NB4 (cell line): ENCODE measurements around the gene NACC2.

Experiments used
- POLR2A ChIP-seq: IDR thresholded peaks from 2 replicates; pipeline ENCODE4 v1.6.1; 2011; ENCODE audit warnings: mild to moderate bottlenecking; ENCODE audit not compliant: insufficient read length; ENCODE audit errors: extremely low read depth
- TF ChIP-seq, protein P1 (sequence below): IDR thresholded peaks from one replicate; pipeline ENCODE4 v1.5.1; 2012; ENCODE audit warnings: low read depth, low read length
- TF ChIP-seq, protein P2 (sequence below): IDR thresholded peaks from 2 replicates; pipeline ENCODE4 v1.6.1; 2011; ENCODE audit warnings: low read depth, low read length

DNA sequence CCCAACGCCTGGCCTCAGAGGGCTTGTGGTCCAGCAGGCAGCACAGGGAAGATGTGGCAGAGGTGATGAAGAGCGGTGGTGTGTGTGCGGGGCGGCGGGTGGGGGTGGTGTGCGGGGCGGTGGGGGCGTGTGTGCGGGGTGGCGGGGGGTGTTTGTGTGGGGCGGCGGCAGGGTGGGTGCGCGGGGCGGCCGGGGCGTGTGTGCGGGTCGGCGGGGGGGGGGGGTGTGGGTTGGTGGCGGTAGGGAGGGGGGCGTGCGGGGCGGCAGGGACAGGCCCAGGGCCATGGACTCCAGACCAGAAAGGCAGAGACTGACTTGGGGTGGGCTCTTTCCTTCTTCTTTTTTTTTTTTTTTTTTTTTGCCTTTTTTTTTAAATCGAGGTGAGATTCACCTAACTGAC, 4.5 kb upstream of the NACC2 start:
- no peak for TF ChIP-seq POLR2A
- TF ChIP-seq, protein P1, sequence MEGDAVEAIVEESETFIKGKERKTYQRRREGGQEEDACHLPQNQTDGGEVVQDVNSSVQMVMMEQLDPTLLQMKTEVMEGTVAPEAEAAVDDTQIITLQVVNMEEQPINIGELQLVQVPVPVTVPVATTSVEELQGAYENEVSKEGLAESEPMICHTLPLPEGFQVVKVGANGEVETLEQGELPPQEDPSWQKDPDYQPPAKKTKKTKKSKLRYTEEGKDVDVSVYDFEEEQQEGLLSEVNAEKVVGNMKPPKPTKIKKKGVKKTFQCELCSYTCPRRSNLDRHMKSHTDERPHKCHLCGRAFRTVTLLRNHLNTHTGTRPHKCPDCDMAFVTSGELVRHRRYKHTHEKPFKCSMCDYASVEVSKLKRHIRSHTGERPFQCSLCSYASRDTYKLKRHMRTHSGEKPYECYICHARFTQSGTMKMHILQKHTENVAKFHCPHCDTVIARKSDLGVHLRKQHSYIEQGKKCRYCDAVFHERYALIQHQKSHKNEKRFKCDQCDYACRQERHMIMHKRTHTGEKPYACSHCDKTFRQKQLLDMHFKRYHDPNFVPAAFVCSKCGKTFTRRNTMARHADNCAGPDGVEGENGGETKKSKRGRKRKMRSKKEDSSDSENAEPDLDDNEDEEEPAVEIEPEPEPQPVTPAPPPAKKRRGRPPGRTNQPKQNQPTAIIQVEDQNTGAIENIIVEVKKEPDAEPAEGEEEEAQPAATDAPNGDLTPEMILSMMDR = no peak
- TF ChIP-seq, protein P2, sequence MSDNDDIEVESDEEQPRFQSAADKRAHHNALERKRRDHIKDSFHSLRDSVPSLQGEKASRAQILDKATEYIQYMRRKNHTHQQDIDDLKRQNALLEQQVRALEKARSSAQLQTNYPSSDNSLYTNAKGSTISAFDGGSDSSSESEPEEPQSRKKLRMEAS = no peak
